HG02852 (cell line): ENCODE results near the gene TCTN3.
"Not testable (repeated sequence)": the region's sequence is repeated elsewhere in the genome, so short reads cannot be mapped to it uniquely, and the experiment has no call there.

Experiments used
- ATAC-seq: cut with Tn5 transposase; IDR thresholded peaks from one replicate; pipeline ENCODE4 v1.9.1; 2021; ENCODE audit warnings: mild to moderate bottlenecking, moderate library complexity; ENCODE audit not compliant: unreplicated experiment

Gene TCTN3, protein sequence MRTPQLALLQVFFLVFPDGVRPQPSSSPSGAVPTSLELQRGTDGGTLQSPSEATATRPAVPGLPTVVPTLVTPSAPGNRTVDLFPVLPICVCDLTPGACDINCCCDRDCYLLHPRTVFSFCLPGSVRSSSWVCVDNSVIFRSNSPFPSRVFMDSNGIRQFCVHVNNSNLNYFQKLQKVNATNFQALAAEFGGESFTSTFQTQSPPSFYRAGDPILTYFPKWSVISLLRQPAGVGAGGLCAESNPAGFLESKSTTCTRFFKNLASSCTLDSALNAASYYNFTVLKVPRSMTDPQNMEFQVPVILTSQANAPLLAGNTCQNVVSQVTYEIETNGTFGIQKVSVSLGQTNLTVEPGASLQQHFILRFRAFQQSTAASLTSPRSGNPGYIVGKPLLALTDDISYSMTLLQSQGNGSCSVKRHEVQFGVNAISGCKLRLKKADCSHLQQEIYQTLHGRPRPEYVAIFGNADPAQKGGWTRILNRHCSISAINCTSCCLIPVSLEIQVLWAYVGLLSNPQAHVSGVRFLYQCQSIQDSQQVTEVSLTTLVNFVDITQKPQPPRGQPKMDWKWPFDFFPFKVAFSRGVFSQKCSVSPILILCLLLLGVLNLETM

DNA sequence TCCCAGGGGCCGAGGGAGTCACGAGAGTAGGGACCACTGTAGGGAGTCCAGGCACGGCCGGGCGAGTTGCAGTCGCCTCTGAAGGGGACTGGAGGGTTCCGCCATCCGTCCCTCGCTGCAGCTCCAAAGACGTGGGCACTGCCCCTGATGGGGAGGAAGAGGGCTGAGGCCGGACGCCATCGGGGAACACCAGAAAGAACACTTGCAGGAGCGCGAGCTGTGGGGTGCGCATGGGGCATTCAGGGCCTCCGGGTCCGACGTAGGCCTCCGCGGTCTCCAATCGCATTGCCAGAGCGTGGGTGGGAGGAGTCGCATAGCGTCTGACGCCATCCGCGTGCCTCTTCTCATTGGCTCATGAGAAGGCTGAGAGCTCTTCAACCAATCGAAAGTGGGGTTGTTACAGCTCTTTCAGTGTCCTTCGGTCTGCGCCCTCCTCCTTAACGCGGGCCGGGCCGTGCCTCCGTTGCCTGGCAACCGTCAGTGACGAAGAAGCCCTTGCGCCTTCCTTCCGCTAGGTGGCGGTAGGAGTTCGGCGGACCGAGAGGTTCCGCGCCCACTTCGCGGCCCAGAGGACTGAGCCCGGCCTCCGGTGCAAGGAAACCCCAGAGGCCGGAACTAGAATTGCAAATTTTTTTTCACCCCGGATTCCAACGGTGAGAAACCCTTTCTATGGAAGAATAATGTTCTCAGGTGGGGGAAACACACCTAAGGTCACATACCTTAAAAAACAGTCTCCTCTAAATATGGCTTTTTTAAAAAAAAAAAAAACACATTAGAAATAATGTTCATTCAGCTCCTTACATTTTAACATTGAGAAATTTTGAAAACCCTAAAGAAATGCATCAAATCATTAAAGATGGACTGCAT is at the start of gene TCTN3:
Gene TCTN3 (minus strand): TSS at position 260 of the 867 bp plus-strand sequence. CDS start 28 bp downstream, at position 232.
- ATAC-seq, result peak; percentile 98

- ATAC-seq, result no peak
Measured at GRCh38 chr10:95742962-95743535, 49.3 kb upstream of the TCTN3 start.

GRCh38 chr10:95742485-95742884 is 48.8 kb upstream of the TCTN3 start:
- ATAC-seq, result peak; percentile 23

- ATAC-seq, result peak; percentile 80
Measured at GRCh38 chr10:95741807-95742467, 48.2 kb upstream of the TCTN3 start.

- no peak for ATAC-seq
Measured at GRCh38 chr10:95739056-95739455, 45.3 kb upstream of the TCTN3 start.

- ATAC-seq, result not testable (repeated sequence)
Measured at GRCh38 chr10:95732907-95733306, 39.2 kb upstream of the TCTN3 start.

DNA sequence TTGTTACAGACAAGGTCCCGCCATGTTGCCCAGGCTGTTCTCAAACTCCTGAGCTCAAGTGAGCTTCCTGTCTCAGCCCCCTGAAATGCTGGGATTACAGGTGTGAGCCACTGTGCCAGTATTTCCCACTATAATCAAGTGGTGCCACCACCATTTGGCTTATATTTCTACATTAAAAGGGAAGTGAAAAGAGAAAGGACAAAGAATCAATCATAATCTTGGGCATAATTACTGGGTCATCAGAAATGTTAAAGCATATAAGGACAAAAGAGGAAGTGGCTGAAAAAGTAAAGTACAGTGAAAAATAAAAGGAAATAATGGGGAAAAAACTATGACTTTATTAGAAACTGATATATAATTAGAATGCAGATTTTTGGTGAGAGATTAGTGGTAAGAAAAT is 36.5 kb upstream of the TCTN3 start:
- no peak for ATAC-seq

- no peak for ATAC-seq
Measured at GRCh38 chr10:95729323-95730055, 35.8 kb upstream of the TCTN3 start.

DNA sequence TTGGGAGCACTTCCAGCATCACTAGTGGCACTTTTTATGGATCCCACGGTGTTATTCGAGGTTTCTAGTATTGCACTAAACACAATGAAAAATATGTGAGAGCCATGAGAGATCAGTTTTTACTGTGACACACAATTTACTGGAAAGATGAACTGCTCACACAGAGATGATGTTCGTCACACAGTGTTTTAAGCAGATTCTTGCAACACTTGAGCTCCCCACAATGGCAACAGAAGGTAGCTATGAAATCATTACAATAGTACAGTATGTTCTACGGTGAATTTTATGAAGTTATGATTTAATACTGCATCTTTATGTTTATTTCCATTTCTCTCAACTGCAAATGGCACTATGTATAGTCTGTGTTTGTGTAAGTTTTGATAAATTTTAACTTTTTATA is 34.8 kb upstream of the TCTN3 start:
- no peak for ATAC-seq

- ATAC-seq, result not testable (repeated sequence)
Measured at GRCh38 chr10:95722496-95722895, 28.8 kb upstream of the TCTN3 start.

- not testable (repeated sequence) for ATAC-seq
Measured at GRCh38 chr10:95720745-95721144, 27.0 kb upstream of the TCTN3 start.

DNA sequence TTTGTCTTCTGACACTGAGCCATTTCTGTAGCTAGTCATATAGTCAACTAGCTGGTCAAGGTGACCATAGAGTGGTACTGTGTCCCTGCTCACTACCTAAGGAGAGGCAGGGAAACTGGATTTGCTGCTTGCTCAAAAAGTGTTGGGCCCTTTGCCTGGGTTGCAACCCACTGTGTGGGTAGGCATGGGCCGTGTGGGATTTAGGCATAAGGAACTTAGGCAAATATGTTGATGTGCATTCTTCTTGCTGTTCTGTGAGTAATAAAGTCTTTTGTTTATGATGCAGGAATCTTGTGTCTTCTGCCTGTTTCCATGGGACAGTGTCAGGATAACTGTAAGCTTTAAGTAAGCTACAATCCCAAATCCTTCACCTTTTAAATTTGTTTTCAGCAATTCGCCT is 23.1 kb upstream of the TCTN3 start:
- ATAC-seq, result no peak

GRCh38 chr10:95716466-95716865 is 22.7 kb upstream of the TCTN3 start:
- ATAC-seq, result no peak

DNA sequence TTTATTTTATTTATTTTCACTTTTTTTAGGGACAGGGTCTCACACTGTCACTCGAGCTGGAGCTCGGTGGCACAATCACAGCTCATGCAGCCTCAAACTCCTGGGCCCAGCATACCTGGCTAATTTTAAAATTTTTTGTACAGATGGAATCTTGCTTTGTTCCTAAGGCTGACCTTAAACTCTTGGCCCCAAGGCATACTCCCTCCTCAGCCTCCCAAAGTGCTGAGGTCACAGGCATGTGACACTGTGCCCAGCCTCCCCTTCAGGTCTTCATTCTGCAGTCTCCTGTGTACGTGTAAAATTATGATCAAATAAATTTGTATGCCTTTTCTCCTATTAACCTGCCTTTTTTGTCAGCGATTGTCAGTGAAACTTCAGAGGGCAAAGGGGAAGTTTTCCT is 17.8 kb upstream of the TCTN3 start:
- no peak for ATAC-seq

DNA sequence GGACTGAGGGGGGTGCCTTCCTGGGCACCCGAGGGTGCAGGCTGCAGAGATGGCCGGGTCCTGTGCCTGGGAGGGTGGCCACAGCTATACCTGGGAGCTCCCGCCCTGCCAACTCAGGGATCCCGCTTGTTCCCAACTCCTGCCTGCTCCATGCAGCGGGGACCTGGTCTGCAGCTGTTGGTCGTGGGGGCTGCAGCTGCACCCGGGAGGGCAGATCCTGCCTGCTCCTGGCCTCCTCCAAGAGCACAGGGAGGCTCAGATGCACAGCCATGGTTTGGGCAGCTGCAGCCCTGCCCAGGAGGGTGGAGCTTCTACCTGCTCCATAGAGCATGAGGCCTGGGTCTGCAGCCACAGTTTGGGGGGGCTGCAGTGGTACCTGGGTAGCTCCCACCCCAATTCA is 13.3 kb upstream of the TCTN3 start:
- ATAC-seq, result no peak

- no peak for ATAC-seq
Measured at GRCh38 chr10:95706573-95706972, 12.8 kb upstream of the TCTN3 start.

DNA sequence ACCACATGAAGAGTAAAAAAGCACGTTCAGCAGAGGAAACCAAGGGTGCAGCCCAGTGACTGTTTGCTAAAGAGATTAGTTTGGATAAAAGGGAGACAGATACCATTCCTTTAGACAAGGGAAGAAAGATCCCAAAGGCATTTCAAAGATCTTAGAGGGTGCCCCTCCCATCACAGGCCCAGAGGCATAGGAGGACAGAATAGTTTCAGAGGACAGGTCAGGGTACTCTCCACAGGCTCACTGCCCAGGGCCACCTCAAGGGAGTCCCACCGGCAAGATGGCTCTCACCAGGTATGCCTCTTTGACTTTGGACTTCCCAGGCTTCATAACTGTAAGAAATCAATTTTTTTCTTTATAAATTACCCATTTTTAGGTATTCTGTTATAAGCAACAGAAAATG is 4.7 kb upstream of the TCTN3 start:
- ATAC-seq, result no peak

DNA sequence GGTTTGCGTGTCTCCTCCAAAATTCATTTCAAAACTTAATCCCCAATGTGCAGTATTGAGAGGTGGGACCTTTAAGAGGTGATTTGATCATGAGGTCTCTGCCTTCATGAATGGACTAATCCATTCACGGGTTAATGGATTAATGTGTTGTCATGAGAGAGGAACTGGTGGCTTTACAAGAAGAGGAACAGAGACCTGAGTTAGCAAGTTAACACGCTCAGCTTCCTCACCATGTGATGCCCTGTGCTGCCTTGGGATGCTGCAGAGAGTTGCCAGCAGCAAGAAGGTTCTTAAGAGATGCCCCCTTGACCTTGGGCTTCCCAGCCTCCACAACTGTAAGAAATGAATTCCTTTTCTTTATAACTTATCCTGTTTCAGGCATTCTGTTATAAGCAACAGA is 3.7 kb upstream of the TCTN3 start:
- no peak for ATAC-seq

DNA sequence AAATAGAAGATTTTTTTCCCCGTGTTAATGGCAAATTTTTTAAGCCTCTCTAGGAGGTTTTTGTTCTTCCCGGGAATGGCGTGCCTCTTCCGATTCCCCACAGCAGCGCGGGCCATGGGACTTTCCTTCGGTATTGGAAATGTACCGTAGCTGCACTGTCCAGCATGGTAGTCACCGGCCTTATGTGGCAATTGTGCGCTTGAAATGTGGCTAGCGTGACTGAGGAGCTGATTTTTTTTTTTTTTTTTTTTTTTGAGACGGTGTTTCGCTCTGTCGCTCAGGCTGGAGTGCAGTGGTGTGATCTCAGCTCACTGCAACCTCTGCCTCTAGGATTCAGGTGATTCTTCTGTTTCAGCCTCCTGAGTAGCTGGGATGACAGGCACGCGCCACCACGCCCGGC is 938 bp upstream of the TCTN3 start:
- ATAC-seq, result no peak

- peak; percentile 8 for ATAC-seq
Measured at GRCh38 chr10:95693071-95693667, 558 bp downstream of the TCTN3 start.
